Eye (tissue), 1 donor: Measurements from ENCODE around the gene C4orf50.

Experiments used
- DNase-seq: peaks from one replicate; pipeline ENCODE4 v3.0.0-alpha.2; 2015

C4orf50 gene

DNA sequence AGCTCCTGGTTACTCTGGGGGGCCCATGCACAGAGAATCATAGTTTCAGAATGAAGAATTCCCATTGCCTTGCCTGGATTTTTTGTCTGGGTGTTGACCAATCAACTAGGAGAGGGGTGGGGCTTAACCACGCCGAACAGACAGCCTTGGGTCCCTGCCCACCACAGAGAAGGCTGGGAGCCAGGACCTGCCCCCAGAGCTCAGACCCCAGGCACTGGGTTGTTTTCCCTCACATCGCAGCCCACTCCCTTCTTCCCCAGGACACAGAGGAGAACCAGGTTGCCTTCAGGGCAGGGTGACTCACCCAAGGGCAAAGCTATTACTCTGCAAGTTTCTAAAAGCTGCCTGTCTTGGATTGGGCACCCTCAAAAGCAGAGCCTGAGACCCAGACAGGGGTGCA, 102.0 kb downstream of the C4orf50 start:
- no peak for DNase-seq

DNA sequence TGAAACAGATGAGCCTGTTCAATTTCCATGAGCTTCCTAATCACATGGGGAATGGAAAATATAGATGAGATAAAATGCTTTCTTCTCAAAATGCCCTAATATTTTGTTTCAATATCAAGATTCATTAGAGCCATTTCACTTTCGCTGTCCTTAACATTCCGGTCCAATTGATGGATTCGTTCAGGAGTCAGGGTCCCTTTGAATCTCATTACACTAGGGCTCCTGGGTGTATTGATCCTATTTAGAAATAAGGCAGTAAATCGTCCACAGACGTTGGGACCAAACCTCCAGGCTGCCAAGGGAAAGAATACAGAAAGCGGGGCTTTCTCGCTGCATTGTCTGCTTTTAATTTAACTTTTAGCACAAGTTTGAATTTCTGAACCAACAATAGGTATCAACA, 104.8 kb downstream of the C4orf50 start:
- DNase-seq: no peak

DNA sequence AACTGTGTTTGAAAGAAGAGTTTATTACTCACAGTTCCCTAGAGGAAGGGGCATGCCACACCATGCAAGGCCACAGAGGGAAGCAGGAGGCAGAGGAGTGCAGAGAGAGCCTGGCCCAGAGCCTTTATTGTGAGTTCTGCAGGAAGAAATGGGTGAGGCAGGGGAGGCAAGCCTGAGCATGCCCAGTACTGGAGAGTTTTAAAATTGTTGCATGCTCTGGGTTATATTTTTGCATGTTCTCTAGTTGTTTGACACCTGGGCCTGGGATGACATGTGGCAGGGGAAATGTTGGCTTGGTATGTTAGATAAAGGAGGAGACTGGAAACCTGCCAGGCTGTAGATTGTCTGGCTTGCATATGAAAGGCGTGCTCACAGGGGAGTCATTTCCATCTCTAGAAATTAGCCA, 105.6 kb downstream of the C4orf50 start:
- no peak for DNase-seq

DNA sequence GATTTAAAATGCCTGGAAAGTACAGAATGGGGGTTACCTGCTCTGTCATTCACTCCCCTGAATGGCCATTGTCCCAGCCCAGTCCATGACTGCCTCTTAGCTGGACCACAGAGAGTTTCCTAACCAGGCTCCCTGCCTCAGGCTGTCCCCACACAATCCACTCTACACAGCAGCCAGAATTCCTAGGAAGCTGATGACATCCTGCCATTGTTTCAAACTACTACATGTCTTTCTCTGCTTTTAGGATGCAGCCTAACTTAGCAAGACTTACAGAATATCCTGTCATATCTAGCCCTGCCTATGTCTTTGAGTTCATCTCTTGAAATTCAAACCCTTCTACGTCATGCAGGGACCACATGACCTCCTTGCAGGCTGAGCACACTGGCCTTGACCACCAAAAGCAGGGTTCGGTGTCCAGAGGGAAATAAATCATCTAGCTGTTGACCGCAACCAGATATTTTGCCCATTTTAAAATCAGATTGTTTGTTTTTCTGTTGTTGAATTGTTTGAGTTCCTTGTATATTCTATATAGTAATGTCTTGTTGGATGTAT, 109.3 kb downstream of the C4orf50 start:
- no peak for DNase-seq

DNA sequence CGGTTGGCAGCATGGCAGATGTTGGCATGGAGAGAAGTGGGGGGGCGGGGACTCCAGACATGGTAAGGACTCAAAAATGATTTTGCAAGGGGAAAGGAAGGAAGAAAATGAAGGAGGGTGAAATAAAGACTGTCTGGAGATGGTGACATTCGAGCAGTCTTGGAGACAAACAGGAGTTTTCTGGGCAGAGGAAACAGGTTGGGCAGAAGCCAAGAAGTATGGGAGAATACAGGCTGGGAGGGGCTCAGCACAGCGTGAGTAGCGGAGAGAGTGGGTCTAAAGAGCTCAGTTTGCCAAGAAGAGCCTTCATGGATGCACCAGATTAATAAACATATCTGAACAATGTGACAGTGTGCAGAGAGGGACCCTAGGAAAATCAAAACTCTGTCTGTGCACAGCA, 112.0 kb downstream of the C4orf50 start:
- no peak for DNase-seq

DNA sequence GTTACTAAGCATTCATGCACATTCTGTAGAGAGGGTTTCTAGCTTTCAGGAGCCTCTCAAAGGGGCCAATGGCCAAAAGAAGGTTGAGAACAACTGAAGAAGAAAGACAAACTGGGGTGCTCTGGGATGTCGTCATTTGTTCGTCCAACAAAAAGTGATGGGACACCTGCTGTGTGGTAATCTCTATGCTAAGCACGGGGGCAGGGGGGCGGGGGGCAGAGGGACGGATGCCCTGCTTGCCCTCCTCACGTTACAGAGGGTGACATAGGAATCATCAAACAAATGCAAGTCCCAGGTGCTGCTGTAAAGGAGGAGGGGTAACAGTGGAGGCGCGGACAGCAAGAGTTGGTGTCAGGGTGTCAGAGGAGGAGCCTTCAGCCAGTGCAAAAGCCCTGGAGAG, 112.5 kb downstream of the C4orf50 start:
- no peak for DNase-seq

DNA sequence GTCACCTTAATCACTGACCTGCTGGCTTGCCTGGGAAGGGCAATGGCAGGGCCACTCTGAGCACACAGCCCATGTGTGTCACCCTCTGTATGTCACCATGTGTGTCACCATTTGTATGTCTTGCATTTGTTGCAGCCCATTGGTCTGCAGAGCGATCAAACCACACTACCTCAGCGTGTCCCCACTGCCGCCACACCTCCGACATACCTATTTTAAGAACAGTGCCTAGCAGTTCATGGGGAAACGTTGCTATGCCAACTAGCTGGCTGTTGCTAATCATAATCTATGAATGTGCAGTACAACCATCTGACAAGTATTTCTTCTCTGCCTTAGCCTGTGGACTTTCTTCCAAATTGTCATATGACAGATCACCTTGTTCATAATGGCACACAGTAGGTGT, 117.4 kb downstream of the C4orf50 start:
- DNase-seq: peak; percentile 26

DNA sequence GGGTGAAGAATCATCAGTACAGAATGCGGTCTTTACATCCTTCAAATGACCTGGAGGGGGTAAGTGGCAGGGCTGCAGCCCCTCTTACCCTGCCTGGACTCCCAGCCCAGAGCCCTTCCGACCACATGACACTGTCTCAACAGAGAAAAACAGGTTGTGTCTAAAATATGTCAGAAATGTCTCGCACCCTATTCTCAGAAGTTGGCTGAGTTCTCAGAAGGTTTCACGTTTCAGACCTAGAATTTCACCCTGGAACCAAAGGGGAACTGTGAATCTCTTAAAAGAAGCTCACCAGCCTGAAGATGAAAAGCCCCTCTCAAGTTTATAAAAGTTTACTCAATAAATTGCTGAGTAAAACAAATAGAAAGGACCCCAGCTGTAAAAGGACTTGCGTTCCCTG, 118.3 kb downstream of the C4orf50 start:
- no peak for DNase-seq

DNA sequence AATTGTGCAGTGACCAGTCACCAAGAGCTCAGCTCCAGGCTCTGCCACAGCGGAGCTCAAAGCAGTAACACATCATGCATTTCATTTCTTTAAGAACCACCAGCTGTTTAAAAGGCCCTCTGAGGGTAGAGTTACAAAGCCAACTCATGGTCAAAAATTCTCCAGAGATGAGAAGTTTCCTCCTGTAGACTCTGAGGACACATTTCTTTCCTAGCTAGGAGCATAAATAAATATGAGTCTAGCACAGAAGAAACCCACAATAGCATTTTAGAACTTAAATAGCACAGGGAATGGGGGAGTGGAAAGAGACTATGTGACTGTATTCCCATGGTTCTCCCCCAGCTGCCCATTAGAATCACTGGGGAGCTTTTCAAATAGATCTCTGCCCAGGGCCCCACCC, 118.8 kb downstream of the C4orf50 start:
- DNase-seq: no peak

DNA sequence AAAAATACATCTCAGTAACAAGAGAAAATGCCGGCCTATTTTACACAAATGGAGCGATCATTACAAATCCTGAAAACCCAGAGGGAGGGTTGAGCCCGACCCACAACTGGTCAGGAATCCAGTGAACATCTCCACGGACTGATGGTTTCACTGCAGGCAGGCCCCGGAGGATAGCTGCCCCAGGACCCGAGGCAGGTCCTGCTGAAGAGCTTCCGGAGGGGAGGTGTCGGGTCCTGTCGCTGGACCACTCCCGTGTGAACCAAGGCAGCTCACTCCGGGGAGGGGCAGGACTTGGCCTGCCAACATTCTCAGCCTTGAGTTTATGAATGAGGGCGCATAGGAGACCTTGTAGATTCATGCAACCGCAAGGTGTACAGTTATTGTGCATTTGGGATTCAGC, 120.6 kb downstream of the C4orf50 start:
- DNase-seq: no peak

DNA sequence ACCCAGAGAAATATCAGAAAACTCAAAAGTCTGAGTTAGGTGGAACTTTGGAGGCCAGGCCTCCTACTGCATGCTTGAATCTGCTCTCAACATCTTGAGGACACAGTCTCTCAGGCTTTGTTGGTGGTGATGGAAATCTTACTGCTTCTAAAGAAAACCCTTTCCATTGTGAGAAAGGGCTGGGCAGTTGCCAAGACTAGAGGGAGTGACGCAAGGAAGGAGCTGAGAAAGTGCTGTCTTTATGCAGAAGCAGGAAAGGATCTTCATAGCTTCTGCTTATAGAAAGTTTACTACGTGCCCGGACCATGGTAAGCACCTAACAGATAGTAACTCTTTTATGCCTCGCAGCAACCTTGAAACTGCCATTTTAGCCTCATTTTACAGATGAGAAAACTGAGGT, 122.9 kb downstream of the C4orf50 start:
- no peak for DNase-seq

DNA sequence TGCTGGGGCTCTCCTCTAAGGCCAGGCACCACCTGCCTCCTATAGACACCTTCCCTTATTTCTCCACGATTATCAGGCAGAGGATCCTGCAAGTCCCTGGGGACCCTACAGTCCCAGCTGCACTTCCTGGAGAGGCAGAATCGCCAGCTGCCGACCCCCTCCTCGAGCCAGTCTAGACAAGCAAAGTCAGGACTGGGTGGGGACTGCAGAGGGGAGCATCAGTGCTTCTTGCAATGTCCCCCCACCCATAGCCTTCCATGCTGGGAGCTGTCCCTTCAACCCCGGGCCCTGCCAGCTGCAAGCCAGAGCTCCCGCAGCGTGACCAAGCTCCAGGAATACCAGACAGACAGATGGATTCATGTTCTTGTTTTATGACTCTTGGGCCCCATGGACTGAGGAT, 124.0 kb downstream of the C4orf50 start:
- peak; percentile 55 for DNase-seq

DNA sequence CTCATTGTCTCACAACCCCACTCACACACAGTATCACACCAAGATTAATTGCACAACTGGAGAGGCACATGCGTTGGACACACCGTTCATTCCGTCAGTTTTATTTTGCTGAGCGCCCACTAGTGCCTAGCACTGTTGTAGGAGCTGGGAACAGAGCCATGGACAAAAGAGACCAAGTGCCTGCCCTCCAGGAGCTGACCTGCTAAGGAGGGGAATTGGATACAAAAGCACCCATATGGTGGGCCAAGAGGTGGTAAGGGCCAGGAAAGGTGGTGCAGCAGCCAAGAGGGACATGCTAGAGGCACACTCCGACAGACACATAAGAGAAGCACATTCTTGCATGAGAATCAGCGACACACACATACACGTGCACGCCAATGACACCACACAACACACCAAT, 124.6 kb downstream of the C4orf50 start:
- DNase-seq: no peak

DNA sequence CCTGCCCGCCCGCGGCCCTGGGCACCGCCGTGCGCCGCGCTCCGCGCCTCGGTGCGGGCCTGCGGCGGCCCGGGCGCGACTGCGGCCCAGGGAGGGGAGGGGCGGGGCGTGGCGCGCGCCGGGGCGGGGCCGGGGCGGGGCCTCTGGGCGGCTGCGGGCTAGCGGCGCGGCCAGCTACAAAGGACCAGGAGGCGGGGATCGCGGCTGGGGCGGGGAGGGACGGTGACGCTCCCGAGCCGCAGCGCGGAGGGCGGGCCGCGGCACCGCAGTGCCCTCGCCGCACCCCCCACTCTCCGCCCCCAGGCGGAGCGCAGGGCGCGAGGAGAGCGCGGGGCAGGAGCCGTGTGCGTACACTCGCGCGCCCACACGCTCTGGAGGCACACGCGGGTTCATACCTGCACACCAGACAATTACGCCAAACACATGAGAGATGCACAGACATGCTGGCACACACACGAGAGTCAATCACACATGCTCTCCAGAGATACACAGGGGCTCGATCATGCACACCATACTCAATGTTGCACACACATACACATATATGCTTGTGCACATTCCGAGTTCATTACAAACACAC, 125.1 kb downstream of the C4orf50 start, which contains the start of gene CRMP1:
TSS of gene CRMP1 (minus strand) at position 83 of the 577 bp plus-strand sequence. CDS start 117 bp downstream, outside the sequence.
- peak; percentile 77 for DNase-seq

DNA sequence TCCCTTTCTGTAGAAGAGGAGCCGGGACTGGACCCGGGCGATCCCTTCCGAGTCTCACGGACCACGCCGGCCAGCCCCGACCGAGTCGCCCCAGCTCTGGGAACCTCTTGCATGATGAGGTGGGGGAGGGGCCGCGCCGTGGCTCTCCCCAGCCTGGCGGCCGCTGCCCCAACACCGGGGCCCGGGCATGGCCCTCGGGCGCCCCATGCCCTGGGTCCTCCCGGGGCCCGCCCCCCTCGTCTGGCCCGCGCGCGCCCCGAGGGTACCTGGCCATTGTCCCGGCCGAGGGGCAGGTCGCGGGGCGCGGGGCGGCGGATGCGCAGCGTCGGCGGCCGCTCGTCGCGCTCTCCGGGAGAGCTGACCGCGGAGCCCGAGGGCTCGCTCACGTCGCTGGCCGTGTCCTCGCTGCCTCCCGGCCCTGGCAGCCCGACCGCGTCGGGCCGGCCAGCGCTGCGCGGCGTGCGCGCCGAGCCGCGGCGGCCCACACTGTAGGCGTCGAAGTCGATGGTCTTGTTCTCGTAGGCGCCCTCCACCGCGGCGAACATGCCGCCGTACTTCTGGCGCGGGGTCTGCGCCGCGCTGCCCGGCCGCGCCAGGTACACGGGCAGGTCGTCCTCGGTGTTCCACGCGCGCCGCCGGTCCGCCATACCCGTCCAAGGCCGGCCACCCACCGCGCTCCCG, 125.8 kb downstream of the C4orf50 start:
- DNase-seq: peak; percentile 36

DNA sequence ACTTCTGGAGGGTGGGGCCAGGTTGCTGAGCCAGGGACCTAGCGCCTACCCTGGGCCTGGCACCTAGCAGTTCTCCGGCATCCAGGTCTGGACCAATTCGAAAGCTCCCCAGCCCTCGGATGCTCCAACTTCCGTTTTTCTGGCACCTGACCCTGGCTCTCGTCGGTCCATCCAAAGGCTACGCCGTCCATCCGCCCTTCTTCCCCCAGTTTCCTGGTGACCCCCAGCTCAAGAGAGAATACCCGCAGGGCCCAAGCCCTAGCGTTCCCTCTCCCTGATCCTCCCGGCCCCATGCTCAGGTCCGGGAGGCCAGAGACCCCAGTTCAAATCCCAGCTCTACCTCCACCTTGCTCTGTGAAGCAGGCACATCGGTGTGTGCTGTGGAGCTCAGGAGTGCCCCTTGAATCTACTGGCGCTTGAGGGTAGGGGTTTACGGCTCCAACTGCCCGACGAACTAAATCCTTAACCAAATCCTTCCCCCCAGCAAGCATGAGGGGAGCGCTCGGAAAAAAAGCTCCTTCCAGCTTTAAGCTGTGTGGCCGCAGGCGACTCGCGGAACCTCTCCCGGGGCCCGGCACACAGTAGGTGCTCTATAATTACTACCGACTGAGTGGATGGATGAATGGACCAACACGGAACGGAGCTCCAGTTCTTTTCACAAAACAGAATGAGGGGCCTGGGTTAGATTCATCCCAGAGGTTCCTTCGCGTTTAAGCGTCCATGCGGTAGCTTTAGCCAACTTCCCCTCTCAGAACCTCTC, 126.5 kb downstream of the C4orf50 start:
- DNase-seq: no peak

DNA sequence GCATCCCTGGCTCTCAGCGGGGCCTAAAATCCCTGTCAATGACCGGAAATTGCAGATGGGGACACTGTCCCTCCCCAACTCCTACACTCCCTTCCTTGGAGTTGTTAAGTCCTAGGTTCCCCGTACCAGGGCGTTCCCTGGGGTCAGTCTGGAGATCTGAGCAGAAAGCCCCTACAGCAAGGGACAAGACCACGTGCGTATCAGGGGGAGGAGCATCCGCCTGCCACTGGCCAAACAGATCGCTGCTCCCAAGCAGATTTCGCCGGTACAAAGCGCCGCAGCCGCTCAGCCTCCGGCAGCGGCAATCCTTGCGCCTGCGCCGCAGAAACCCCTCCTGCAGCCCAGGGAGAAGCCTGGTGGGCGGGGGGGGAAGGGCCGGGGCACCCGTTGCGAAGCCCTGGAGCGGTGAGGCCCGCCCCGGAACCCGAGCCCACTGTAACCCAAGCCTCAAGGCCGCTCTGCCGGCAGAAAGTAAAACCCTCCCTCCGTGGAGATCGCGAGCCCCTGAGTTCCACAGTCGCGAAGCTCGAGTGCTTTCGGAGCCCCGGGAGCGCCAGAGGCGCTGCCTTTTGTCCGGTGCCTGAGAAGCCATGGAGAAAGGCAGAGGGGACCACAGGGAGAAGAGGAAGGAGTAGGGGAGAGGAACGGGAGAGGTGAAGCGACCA, 128.0 kb downstream of the C4orf50 start:
- peak; percentile 89 for DNase-seq

DNA sequence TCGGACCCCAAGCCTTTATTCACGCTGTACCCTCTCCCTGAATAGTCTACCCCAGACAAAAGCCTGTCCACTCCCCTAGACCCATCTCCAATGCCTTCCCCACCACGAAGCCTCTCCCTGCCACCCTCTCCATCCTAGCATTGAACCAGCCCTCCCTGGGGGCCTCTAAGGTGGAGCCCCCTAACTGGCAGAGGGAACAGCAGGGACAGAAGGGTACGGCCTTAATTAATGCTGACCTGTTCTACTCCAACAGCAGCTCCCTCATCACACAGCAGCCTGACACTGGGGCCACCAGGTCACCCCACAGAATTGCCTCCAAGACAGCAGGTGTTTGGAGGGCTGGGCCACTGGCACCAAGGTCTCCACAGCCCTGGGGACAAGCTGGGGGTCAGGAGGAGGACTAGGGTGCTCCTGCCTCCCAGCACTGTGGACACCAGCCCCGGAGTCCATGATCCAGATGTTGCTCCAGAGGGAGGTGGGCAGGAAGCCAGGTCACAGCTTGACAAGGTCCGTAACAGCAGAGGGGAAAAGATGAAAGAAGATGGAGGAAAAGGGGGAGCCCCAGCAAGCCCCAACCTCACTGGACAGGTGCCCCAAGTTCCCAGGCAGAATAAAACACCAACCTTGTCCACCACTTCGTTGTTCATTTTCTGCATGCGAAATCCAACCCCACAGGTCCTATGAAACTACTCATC, 129.1 kb downstream of the C4orf50 start:
- no peak for DNase-seq

DNA sequence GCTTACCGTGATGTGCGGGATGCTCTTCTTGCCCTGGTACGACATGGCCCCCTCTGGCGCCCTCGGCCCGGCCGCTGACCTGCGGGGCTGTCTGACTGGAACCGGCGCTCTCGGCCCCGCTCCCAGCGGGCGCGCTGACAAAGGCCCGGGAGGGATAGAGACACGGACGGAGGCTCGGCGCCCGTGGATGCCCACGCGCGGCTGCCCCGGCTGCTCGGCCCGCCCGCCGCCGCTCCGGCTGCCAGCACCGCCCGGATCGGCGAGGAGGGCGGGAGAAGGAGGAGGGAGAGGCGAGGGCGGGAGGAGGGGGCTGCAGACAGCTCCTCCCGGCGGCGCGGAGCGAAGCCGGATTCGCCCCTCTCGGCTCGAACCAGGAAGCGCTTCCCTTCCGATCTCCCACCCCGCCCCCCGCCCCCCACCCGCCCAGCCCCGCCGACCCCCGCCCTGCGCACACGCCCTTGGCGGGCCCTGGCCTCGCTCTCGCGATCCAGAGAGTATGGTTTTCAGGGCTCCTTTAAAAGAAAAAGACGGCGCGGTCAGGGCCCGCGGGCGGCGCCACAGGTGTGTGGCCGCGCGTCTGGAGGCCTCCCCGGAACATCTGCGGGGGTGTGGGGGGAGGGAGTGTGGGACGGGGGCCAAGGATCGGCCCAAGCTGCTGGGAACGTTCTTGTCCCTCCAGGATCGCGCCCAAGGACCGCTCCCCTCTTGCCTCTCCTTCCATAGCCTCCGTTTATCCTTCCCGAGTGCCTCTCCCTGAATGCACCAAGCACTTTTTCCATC, 129.8 kb downstream of the C4orf50 start:
- DNase-seq: peak; percentile 83

DNA sequence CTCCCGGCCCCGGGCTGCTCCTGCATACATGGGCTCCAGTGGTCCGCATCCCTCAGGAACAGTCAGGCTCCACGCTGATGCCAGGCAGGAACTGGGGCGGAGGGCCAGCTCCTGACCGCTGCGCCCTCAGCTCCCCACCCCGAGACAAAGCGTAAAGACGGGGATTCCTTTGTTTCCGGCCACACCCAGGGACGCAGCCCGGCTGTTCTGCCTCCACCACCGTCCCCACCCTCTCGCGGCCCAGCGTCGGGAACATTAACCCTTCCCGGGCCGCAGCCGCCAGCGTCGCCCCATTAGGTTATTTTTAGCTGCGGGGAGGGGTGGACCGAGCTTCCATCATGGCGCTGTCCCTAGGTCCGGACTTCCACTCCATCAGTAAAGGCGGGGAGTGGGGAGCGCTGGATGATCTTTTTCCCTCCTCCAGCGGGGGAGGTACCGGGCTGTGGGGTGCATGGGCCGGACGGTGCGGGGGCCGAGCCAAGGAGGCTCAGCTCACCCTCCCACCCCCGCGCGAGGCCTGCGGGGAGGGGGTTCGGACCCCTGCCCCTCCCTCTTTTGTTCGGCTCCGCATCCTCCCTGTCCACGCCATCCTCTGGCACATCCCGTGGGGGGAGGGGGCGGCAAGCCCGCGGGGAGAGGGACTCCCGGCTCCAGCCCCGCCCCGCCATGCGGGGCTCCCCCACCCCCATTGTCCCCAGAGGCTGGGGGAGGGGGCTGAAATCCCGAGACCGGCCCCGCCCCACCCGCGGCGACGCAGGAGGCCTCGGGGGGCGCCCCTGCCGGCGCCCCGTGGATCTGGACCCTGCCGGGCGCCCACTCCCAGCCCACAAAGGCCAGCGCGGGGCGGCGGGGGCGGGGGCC, 130.6 kb downstream of the C4orf50 start:
- peak; percentile 76 for DNase-seq

DNA sequence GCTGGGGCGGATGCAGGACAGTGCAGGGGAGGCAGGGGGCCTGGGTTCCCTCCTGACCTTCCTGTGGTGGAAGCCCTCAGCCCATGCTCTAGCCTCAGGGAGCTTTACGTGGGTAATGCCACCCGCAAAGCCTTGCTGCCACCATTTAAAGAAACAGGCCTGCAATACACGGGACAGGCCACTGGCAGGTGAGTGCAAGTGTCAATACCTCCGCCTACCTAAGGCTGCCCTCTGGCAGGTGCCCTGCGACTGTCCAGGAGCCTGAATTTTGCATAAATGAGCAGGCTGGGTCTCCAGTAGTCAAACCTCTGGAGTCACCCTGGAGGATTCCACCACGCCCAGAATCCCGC, 131.2 kb downstream of the C4orf50 start:
- no peak for DNase-seq
